Measurements from ENCODE around the gene ARSB. TPM values are rescaled to one million over a fixed set of nuclear protein-coding genes. Genes with fewer than 3 reads are reported as not detected.
"Not testable (repeated sequence)": the region's sequence is repeated elsewhere in the genome, so short reads cannot be mapped to it uniquely, and the experiment has no call there.

The ARSB gene
- total RNA-seq, 2 experiments from 2014 or later = 4.4 to 5.2 TPM

GRCh38 chr5:78912811-78913210 is 72.3 kb downstream of the ARSB start:
- ATAC-seq (ENCODE audit: poor library complexity) (no peak), DNase-seq (no peak)
- intact Hi-C loops (cut with DNase I, micrococcal nuclease) = no loop called here
- Histone ChIP-seq H3K27ac (ENCODE audit: low read depth in 1 of 2, low read length in 2 of 2) (no peak overlapping the region), H3K4me3 (ENCODE audit: low read length) (no peak overlapping the region), H3K27me3 (ENCODE audit: control insufficient read depth in 1 of 2, insufficient read depth in 2 of 2, low read length in 2 of 2) (no peaks in the 10 kb centered on the region), H3K9me3 (ENCODE audit: control insufficient read depth in 1 of 2, insufficient read depth in 1 of 2, low read length in 2 of 2) (no peaks in the 10 kb centered on the region), H3K4me1 (ENCODE audit: insufficient read depth, low read length) (no peaks in the 10 kb centered on the region), H3K36me3 (ENCODE audit: insufficient read depth, low read length) (no peaks in the 10 kb centered on the region)
- ChIA-PET POLR2A (no interaction called here), CTCF (interaction anchor here (0.9 kb wide), 1 partner anchor 11 kb away, joined by 3 read pairs; no protein-coding TSS in a partner anchor)
- Mint-ChIP-seq H3K9me3 (no peaks in the 10 kb centered on the region), H3K27me3 (no peaks in the 10 kb centered on the region), H3K36me3 (ENCODE audit: low read depth) (peaks cover 14% of the 10 kb centered on the region), H3K27ac (no peak overlapping the region), H3K4me3 (no peak overlapping the region), H3K4me1 (ENCODE audit: low read depth) (peaks cover 4% of the 10 kb centered on the region)
- TF ChIP-seq CTCF (IDR thresholded peaks at IDR 0.05) = no peak

DNA sequence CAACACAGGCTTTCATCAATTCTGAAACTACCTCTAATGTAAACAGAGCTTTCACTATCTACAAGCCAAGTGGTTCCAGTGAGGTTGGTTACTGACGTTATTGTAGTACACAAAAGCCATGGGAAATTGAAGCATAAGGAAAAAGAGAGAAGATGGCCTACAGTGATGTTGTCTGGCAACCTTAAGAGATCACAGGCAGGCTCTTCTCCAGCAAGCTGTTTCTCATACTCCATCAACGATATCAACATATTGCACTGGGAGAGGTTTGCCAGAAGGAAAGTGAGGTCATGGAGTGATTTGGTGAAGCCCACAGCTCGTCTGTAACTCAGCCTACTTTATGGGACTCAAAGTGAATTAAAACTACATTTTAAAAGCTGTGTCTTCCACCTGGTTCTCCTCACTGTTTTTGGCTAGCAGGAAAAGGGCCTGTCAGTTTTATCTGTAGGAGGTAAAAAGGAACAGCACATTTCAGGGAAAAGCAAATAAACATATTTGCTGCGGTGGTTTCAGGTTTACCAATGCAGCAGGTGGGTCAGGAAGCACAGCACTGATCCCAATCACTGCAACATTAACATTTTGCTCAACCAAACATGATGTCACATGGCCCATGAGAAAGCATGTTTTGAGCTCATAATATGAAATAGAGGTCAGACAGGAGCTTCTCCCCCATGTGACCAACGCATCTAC is 72.9 kb downstream of the ARSB start:
- CTCF ChIA-PET = interaction anchor here (0.9 kb wide), 1 partner anchor 11 kb away, joined by 3 read pairs; no protein-coding TSS in a partner anchor
- Mint-ChIP-seq H3K27me3 (no peaks in the 10 kb centered on the region), H3K4me3 (no peak overlapping the region), H3K4me1 (ENCODE audit: low read depth) (peaks cover 4% of the 10 kb centered on the region), H3K27ac (no peak overlapping the region), H3K9me3 (no peaks in the 10 kb centered on the region), H3K36me3 (ENCODE audit: low read depth) (peaks cover 14% of the 10 kb centered on the region)
- TF ChIP-seq CTCF (IDR thresholded peaks at IDR 0.05) = no peak
- H3K9me3 ChIP-seq (ENCODE audit: control insufficient read depth in 1 of 2, insufficient read depth in 1 of 2, low read length in 2 of 2) = no peaks in the 10 kb centered on the region
- no peaks in the 10 kb centered on the region for H3K36me3 ChIP-seq (ENCODE audit: insufficient read depth, low read length)
- H3K27ac ChIP-seq (ENCODE audit: low read depth in 1 of 2, low read length in 2 of 2) = no peak overlapping the region
- H3K4me1 ChIP-seq (ENCODE audit: insufficient read depth, low read length) = no peaks in the 10 kb centered on the region
- H3K4me3 ChIP-seq (ENCODE audit: low read length) = no peak overlapping the region
- POLR2A ChIA-PET = no interaction called here
- no peak for ATAC-seq (ENCODE audit: poor library complexity)
- intact Hi-C loops (cut with DNase I, micrococcal nuclease) = no loop called here
- DNase-seq = no peak
- H3K27me3 ChIP-seq (ENCODE audit: control insufficient read depth in 1 of 2, insufficient read depth in 2 of 2, low read length in 2 of 2) = no peaks in the 10 kb centered on the region

- H3K27me3 ChIP-seq (ENCODE audit: control insufficient read depth in 1 of 2, insufficient read depth in 2 of 2, low read length in 2 of 2) = not testable (repeated sequence)
These were observed 75.7 kb downstream of the ARSB start for GRCh38 chr5:78909224-78909983.

More at GRCh38 chr5:78909224-78909983, 75.7 kb downstream of the ARSB start:
- H3K27ac ChIP-seq (ENCODE audit: low read depth in 1 of 2, low read length in 2 of 2); H3K9me3 Mint-ChIP-seq; ATAC-seq (ENCODE audit: poor library complexity); H3K9me3 ChIP-seq (ENCODE audit: control insufficient read depth in 1 of 2, insufficient read depth in 1 of 2, low read length in 2 of 2); H3K36me3 ChIP-seq (ENCODE audit: insufficient read depth, low read length); POLR2A ChIA-PET; H3K27me3 Mint-ChIP-seq; H3K27ac Mint-ChIP-seq; H3K4me1 Mint-ChIP-seq (ENCODE audit: low read depth); intact Hi-C loops (cut with DNase I, micrococcal nuclease); H3K4me3 Mint-ChIP-seq; H3K4me1 ChIP-seq (ENCODE audit: insufficient read depth, low read length); CTCF ChIA-PET; DNase-seq; H3K4me3 ChIP-seq (ENCODE audit: low read length): not testable (repeated sequence)
- peaks cover 14% of the 10 kb centered on the region for H3K36me3 Mint-ChIP-seq (ENCODE audit: low read depth)

Measured in CD4-positive, alpha-beta T cell (primary cell).